ENCODE data around the gene CCDC134.

CCDC134 gene

DNA sequence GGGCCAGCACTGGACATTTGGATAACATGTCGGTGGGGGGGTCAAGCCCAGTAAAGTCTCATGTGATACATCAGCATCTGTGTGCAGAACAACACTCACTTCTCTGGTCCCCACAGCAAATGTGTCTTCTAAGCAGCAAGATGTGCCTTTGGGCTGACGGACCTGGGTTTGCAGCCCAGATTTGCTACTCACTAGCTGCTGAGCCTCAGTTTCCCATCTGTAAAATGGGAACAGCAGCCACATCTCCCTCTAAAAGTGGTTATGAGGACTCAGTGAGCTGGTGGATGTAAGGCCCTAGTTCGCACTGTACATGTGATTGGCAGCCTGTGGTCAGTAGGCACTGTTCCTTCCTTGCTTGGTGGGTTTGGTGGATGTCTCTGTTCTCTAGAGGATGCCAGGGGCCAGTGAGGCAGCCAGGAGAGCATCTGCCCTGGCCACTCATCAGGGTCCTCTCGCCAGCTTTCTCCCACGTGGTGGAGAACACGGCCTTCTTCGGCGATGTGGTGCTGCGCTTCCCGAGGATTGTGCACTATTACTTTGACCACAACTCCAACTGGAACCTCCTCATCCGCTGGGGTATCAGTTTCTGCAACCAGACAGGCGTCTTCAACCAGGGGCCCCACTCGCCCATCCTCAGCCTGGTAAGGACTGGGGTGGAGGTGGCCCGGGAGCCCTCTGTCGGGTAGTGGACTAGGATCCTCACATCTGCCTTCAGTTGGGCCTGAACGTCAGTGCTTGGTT lies 12.5 kb downstream of the CCDC134 start:
- H3K4me1 ChIP-seq (ENCODE audit: control insufficient read depth, insufficient read depth, low read length, poor library complexity, severe bottlenecking) = no peaks in the 10 kb centered on the region
- no peak overlapping the region for H3K27ac ChIP-seq (ENCODE audit: insufficient read depth, low read length, poor library complexity, severe bottlenecking)
- H3K27me3 ChIP-seq (replicated peaks; ENCODE audit: control insufficient read depth, insufficient read depth, low read length, poor library complexity, severe bottlenecking) = no peaks in the 10 kb centered on the region
- H3K4me3 ChIP-seq (ENCODE audit: insufficient read depth, low read depth, low read length, poor library complexity, severe bottlenecking) = no peak overlapping the region
- peaks cover 38% of the 10 kb centered on the region for H3K36me3 ChIP-seq (ENCODE audit: control insufficient read depth, insufficient read depth, low read length)
- DNase-seq = no peak
- H3K9me3 ChIP-seq (ENCODE audit: control insufficient read depth, low read length) = no peaks in the 10 kb centered on the region

DNA sequence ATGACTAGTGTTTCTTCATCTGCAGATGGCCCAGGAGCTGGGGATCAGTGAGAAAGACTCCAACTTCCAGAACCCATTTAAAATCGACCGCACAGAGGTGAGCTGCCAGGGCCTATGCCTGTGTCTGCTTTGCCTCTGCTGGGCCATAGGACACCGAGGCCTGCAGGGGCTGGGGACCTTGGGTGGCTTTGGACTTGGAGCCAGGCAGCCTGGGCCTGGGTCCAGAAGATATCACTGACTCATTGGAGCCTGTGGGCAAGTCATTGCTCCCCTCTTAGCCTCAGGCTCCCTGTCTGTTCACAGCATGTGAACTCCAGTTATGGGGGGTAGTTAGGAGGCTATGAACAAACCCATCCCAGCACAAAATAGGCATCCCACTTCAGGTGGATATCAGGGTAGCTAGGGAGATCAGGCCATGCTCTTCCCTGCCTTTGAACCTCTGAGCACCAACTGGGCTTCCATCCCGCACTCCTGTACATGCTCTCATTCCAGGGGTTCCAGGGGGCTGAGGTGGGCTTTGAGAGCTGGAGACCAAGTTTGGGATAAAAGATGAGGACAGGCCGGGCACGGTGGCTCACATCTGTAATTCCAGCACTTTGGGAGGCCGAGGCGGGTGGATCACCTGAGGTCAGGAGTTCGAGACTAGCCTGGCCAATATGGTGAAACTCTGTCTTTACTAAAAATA lies 13.4 kb downstream of the CCDC134 start:
- Histone ChIP-seq H3K9me3 (ENCODE audit: control insufficient read depth, low read length) (no peaks in the 10 kb centered on the region), H3K4me1 (ENCODE audit: control insufficient read depth, insufficient read depth, low read length, poor library complexity, severe bottlenecking) (no peaks in the 10 kb centered on the region), H3K36me3 (ENCODE audit: control insufficient read depth, insufficient read depth, low read length) (peaks cover 37% of the 10 kb centered on the region), H3K27me3 (replicated peaks; ENCODE audit: control insufficient read depth, insufficient read depth, low read length, poor library complexity, severe bottlenecking) (no peaks in the 10 kb centered on the region), H3K4me3 (ENCODE audit: insufficient read depth, low read depth, low read length, poor library complexity, severe bottlenecking) (no peak overlapping the region), H3K27ac (ENCODE audit: insufficient read depth, low read length, poor library complexity, severe bottlenecking) (no peak overlapping the region)
- DNase-seq = no peak

DNA sequence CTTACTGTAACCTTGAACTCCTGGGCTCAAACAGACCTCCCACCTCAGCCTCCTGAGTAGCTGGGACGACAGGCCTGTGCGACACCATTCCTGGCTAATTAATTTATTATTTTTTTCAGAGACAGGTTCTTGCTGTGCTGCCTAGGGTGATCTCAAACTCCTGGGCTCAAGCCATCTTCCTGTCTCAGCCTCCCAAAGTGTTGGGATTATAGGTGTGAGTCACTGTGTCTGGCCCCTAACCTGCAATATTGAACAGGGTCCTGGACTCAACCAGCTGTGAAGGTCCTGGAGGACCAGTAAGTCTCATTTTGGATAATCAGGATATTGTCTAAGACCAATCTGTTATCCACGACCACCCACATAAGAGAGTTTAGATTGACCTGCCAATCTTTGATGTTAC lies 15.2 kb downstream of the CCDC134 start:
- Histone ChIP-seq H3K9me3 (ENCODE audit: control insufficient read depth, low read length) (no peaks in the 10 kb centered on the region), H3K36me3 (ENCODE audit: control insufficient read depth, insufficient read depth, low read length) (peaks cover 31% of the 10 kb centered on the region), H3K4me1 (ENCODE audit: control insufficient read depth, insufficient read depth, low read length, poor library complexity, severe bottlenecking) (no peaks in the 10 kb centered on the region), H3K4me3 (ENCODE audit: insufficient read depth, low read depth, low read length, poor library complexity, severe bottlenecking) (no peak overlapping the region), H3K27me3 (replicated peaks; ENCODE audit: control insufficient read depth, insufficient read depth, low read length, poor library complexity, severe bottlenecking) (no peaks in the 10 kb centered on the region), H3K27ac (ENCODE audit: insufficient read depth, low read length, poor library complexity, severe bottlenecking) (no peak overlapping the region)
- DNase-seq = no peak

- no peaks in the 10 kb centered on the region for H3K9me3 ChIP-seq (ENCODE audit: control insufficient read depth, low read length)
- H3K27ac ChIP-seq (ENCODE audit: insufficient read depth, low read length, poor library complexity, severe bottlenecking) = no peak overlapping the region
- H3K36me3 ChIP-seq (ENCODE audit: control insufficient read depth, insufficient read depth, low read length) = peaks cover 26% of the 10 kb centered on the region
- no peaks in the 10 kb centered on the region for H3K4me1 ChIP-seq (ENCODE audit: control insufficient read depth, insufficient read depth, low read length, poor library complexity, severe bottlenecking)
- no peaks in the 10 kb centered on the region for H3K27me3 ChIP-seq (replicated peaks; ENCODE audit: control insufficient read depth, insufficient read depth, low read length, poor library complexity, severe bottlenecking)
- H3K4me3 ChIP-seq (ENCODE audit: insufficient read depth, low read depth, low read length, poor library complexity, severe bottlenecking) = no peak overlapping the region
- DNase-seq = no peak
These were observed 15.8 kb downstream of the CCDC134 start for GRCh38 chr22:41816241-41816640.

DNA sequence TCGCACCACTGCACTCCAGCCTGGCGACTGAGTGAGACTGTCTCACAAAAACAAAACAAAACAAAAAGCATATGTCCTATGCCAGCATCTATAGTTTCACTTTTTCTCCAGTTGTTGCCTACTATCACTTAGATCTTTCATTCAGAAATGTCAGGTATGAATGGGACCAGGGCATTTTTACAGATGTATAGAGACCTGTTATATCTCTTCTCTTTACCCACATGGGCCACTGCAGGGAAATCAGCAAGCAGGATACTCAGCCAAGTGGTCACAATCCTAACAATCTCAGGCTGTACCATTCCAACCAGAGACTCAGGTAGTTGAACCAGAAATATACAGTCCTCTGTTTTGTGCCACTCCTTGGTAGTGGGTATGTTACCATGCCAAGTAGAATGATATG lies 16.4 kb downstream of the CCDC134 start:
- Histone ChIP-seq H3K27ac (ENCODE audit: insufficient read depth, low read length, poor library complexity, severe bottlenecking) (no peak overlapping the region), H3K4me3 (ENCODE audit: insufficient read depth, low read depth, low read length, poor library complexity, severe bottlenecking) (no peak overlapping the region), H3K4me1 (ENCODE audit: control insufficient read depth, insufficient read depth, low read length, poor library complexity, severe bottlenecking) (no peaks in the 10 kb centered on the region), H3K27me3 (replicated peaks; ENCODE audit: control insufficient read depth, insufficient read depth, low read length, poor library complexity, severe bottlenecking) (no peaks in the 10 kb centered on the region), H3K36me3 (ENCODE audit: control insufficient read depth, insufficient read depth, low read length) (peaks cover 26% of the 10 kb centered on the region), H3K9me3 (ENCODE audit: control insufficient read depth, low read length) (no peaks in the 10 kb centered on the region)
- DNase-seq = no peak

DNA sequence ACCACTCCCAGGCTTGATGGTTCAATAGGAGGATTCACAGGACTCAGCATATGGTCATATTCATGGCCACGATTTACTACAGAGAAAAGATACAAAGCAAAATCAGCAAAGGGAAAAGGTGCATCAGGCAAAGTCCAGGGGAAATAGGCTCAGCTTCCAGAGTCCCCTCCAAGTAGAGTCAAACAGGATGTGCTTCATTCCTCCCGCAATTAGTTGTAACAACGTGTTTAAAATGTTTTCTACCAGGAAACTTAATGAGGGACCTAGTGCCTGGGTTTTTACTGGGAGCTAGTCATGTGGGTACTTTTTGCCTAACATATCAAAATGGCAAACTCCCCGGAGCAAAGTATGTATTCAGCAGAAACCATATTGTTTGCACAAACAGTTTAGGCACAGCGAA lies 17.5 kb downstream of the CCDC134 start:
- no peaks in the 10 kb centered on the region for H3K9me3 ChIP-seq (ENCODE audit: control insufficient read depth, low read length)
- H3K27me3 ChIP-seq (replicated peaks; ENCODE audit: control insufficient read depth, insufficient read depth, low read length, poor library complexity, severe bottlenecking) = no peaks in the 10 kb centered on the region
- no peak for DNase-seq
- peaks cover 2% of the 10 kb centered on the region for H3K4me1 ChIP-seq (ENCODE audit: control insufficient read depth, insufficient read depth, low read length, poor library complexity, severe bottlenecking)
- no peak overlapping the region for H3K27ac ChIP-seq (ENCODE audit: insufficient read depth, low read length, poor library complexity, severe bottlenecking)
- H3K36me3 ChIP-seq (ENCODE audit: control insufficient read depth, insufficient read depth, low read length) = peaks cover 22% of the 10 kb centered on the region
- H3K4me3 ChIP-seq (ENCODE audit: insufficient read depth, low read depth, low read length, poor library complexity, severe bottlenecking) = no peak overlapping the region

- Histone ChIP-seq H3K27ac (ENCODE audit: insufficient read depth, low read length, poor library complexity, severe bottlenecking) (no peak overlapping the region), H3K9me3 (ENCODE audit: control insufficient read depth, low read length) (no peaks in the 10 kb centered on the region), H3K36me3 (ENCODE audit: control insufficient read depth, insufficient read depth, low read length) (peaks cover 18% of the 10 kb centered on the region), H3K27me3 (replicated peaks; ENCODE audit: control insufficient read depth, insufficient read depth, low read length, poor library complexity, severe bottlenecking) (no peaks in the 10 kb centered on the region), H3K4me3 (ENCODE audit: insufficient read depth, low read depth, low read length, poor library complexity, severe bottlenecking) (no peak overlapping the region), H3K4me1 (ENCODE audit: control insufficient read depth, insufficient read depth, low read length, poor library complexity, severe bottlenecking) (peaks cover 2% of the 10 kb centered on the region)
- DNase-seq = no peak
These were observed 18.1 kb downstream of the CCDC134 start for GRCh38 chr22:41818596-41818995.

GRCh38 chr22:41819257-41819656 lies 18.8 kb downstream of the CCDC134 start:
- Histone ChIP-seq H3K27ac (ENCODE audit: insufficient read depth, low read length, poor library complexity, severe bottlenecking) (no peak overlapping the region), H3K36me3 (ENCODE audit: control insufficient read depth, insufficient read depth, low read length) (peaks cover 12% of the 10 kb centered on the region), H3K9me3 (ENCODE audit: control insufficient read depth, low read length) (no peaks in the 10 kb centered on the region), H3K4me3 (ENCODE audit: insufficient read depth, low read depth, low read length, poor library complexity, severe bottlenecking) (no peak overlapping the region), H3K4me1 (ENCODE audit: control insufficient read depth, insufficient read depth, low read length, poor library complexity, severe bottlenecking) (peaks cover 2% of the 10 kb centered on the region), H3K27me3 (replicated peaks; ENCODE audit: control insufficient read depth, insufficient read depth, low read length, poor library complexity, severe bottlenecking) (no peaks in the 10 kb centered on the region)
- no peak for DNase-seq

DNA sequence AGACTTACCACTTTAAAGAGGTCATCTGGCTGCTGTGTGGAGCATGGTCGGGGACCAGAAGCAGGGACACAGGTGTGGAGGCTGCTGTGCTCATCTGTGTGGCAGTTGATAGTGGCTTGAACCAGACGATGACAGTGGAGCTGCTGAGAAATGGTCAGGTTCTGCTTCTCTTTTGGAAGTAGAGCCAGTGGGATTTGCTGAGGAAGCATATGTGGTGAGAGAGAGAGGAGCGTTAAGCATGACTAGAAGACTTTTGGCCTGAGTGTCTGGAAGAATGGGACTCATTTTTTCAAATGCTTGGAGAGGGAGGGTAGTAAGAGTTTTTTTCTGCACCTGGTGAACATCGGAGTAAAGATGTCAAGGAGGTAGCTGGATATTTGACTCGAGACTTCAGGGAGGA lies 20.0 kb downstream of the CCDC134 start:
- no peaks in the 10 kb centered on the region for H3K27me3 ChIP-seq (replicated peaks; ENCODE audit: control insufficient read depth, insufficient read depth, low read length, poor library complexity, severe bottlenecking)
- peaks cover 2% of the 10 kb centered on the region for H3K4me1 ChIP-seq (ENCODE audit: control insufficient read depth, insufficient read depth, low read length, poor library complexity, severe bottlenecking)
- H3K4me3 ChIP-seq (ENCODE audit: insufficient read depth, low read depth, low read length, poor library complexity, severe bottlenecking) = no peak overlapping the region
- H3K27ac ChIP-seq (ENCODE audit: insufficient read depth, low read length, poor library complexity, severe bottlenecking) = no peak overlapping the region
- H3K36me3 ChIP-seq (ENCODE audit: control insufficient read depth, insufficient read depth, low read length) = peaks cover 12% of the 10 kb centered on the region
- DNase-seq = no peak
- H3K9me3 ChIP-seq (ENCODE audit: control insufficient read depth, low read length) = no peaks in the 10 kb centered on the region

DNA sequence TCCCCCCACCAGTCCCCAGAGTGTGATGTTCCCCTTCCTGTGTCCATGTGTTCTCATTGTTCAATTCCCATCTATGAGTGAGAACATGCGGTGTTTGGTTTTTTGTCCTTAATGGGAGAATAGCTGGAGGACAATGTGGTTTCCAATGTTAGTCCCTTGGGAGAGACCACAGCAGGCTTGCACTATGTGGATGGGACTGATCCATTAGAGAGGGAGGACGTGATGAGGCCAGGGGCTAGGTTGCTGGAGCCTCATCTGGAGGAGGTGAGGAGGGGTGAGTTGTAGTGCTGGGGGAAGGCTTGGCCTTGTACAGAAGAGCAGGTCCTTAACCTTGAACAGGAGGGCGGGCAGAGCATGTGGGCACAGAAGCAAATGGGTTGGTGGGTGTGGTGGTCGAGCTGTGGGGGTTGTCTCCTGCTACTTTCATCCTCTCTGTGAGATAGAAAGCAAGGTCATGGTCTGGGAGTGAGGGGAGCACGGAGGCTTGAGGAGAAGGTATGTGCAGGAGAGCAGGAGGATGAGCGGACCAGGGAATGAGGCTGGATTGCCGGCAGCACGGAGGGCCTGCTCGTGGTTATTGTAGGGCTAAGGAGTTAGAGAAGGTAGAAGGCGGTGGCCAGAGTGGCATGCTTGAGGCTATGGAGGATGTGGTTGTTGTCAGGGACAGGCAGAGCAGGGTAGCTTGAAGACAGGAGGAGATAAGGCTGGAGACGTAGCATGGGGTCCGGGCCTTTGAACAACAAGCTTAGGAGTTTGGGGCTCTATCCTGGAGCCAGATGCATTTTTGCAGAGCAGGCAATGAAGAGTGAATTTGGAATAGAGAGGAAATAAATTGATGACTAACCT lies 21.2 kb downstream of the CCDC134 start:
- H3K4me3 ChIP-seq (ENCODE audit: insufficient read depth, low read depth, low read length, poor library complexity, severe bottlenecking) = no peak overlapping the region
- no peaks in the 10 kb centered on the region for H3K27me3 ChIP-seq (replicated peaks; ENCODE audit: control insufficient read depth, insufficient read depth, low read length, poor library complexity, severe bottlenecking)
- DNase-seq = no peak
- H3K27ac ChIP-seq (ENCODE audit: insufficient read depth, low read length, poor library complexity, severe bottlenecking) = peak overlapping the region; percentile 0
- peaks cover 7% of the 10 kb centered on the region for H3K36me3 ChIP-seq (ENCODE audit: control insufficient read depth, insufficient read depth, low read length)
- peaks cover 2% of the 10 kb centered on the region for H3K4me1 ChIP-seq (ENCODE audit: control insufficient read depth, insufficient read depth, low read length, poor library complexity, severe bottlenecking)
- H3K9me3 ChIP-seq (ENCODE audit: control insufficient read depth, low read length) = no peaks in the 10 kb centered on the region

Measured in effector memory CD4-positive, alpha-beta T cell (primary cell).